ENCODE data around the gene UTRN. TPM values are rescaled to one million over a fixed set of nuclear protein-coding genes. Genes with fewer than 3 reads are reported as not detected.

Gene UTRN
- 132 and 135 TPM in 2 replicates for total RNA-seq

DNA sequence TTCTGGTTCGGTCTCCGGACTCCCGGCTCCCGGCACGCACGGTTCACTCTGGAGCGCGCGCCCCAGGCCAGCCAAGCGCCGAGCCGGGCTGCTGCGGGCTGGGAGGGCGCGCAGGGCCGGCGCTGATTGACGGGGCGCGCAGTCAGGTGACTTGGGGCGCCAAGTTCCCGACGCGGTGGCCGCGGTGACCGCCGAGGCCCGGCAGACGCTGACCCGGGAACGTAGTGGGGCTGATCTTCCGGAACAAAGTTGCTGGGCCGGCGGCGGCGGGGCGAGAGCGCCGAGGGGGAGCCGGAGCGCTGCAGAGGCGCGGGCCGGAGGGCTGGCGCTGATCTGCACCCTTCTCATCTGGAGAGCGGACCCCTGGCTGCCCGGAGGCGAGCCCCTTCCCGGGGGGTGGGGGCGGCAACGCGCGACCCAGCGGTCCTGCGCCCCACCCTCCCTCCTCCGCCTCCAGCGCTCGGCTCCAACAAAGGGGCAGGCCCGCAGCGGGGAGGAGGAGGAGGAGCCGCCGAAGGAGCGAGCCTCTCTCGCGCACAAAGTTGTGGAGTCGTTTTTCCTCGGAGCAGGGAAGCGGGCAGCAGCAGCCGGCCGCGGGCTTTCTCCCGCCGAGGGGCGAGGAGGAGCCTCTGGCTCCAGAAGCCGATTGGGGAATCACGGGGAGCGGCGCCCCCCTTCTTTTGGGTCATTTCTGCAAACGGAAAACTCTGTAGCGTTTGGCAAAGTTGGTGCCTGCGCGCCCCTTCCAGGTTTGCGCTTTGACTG lies at the start of gene UTRN:
UTRN (plus strand) TSS at position 553 of the 765 bp plus-strand sequence. CDS start 6,494 bp downstream, outside the sequence.
- intact Hi-C loops (cut with micrococcal nuclease) = loop anchor here (1.0 to 5.0 kb wide), 9 partner anchors 36 to 298 kb away; partner anchors contain the start of gene SF3B5

DNA sequence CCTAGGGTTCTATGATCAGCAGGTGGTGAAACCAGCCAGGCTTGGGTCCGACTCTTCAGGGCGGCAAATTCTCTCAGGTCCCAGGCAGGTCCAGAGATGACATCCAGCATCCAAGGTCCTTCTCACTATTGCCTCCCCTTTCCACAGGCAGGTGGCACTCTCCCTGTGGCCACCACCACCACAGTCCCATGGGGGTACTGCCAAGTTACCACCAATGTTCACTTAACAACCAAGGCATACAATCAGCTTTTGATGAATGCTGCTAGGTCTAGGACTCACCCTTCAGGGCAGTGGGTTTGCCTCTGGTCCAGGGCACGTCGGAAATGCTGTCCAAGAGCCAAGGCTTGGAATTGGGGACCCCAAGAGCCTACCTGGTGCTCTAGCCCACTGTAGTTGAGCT lies 40.4 kb upstream of the UTRN start:
- intact Hi-C loops (cut with micrococcal nuclease) = no loop called here

GRCh38 chr6:144246988-144247387 lies 38.1 kb upstream of the UTRN start:
- intact Hi-C loops (cut with micrococcal nuclease) = no loop called here

DNA sequence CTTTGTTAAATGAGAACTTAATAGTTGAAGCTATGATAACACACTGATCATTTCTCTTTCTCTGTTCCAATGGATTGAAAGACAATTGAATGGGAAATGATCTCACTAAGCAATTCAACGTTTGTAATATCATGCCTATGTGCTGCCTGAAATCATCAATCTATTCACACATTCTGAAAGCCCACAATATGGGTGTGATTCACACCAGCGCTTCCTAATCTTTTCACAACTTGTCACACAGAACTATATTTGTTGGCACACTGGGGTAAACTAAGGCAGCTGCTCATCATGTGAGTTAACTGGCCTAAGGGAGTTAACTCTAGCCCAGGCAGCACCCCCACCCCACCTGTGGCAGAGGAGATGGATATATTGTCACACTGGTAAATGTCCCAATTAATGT lies 37.1 kb upstream of the UTRN start:
- intact Hi-C loops (cut with micrococcal nuclease) = loop anchor here (2.0 kb wide), 1 partner anchor 37 kb away; the partner anchor contains the start of gene UTRN

DNA sequence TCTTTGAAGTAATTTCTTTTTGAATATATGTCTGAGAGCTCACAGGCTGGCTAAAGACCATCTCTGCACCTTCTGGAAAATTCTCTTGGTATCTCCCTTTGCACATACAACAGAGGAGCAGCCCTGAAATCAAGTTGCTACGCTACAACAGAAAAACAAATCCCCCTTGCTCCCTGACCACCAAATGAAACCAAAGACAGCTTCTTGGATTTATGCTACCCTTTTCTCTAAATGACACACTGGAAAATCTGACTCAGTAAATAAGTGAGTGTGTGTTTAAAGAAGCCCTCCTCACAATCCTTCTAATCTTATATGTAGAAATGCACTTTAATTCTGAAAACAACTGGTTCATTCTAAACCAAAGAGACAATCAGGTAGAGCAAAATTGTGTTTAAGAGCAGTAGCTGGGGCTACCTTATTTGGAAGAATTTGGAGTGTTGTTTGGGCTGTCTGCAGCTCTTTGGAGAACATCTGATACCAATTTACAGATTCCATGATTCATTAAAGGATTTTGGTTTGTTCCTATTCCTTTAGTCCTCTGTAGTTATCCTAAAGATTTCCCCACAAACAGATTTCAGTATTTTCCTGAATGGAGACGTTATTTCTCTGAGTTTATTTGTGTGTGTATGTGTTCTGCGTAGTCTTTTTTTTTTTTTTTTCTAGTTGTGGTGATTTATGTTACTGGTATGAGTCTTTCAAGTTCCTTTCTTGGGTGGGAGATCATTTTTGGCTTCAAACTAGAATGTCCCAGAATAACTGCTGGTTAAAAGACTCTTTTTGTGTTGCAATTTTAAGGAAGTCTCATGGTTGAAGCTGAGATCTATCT lies 36.4 kb upstream of the UTRN start:
- intact Hi-C loops (cut with micrococcal nuclease) = loop anchor here (2.0 kb wide), 1 partner anchor 36 kb away; the partner anchor contains the start of gene UTRN

GRCh38 chr6:144250276-144250675 lies 34.9 kb upstream of the UTRN start:
- intact Hi-C loops (cut with micrococcal nuclease) = no loop called here

DNA sequence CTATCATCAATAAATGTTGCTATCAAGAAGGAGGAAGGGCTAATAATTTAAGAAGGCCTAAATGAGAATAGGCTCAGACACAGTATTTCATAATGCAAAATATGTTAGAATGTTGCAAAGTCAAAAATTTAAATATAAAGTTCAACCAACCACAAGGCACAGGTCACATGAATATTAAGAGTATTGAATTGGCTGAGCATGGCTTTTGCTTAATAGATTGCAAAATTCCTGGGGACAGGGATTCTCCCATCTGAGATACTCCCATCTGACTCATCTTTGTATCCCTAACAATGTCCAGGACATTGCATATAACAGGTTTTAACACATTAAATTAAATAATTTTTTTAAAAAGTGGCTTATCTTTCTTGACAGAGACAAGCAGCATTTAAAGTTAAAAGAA lies 32.9 kb upstream of the UTRN start:
- intact Hi-C loops (cut with micrococcal nuclease) = no loop called here

GRCh38 chr6:144259986-144260385 lies 25.1 kb upstream of the UTRN start:
- intact Hi-C loops (cut with micrococcal nuclease) = no loop called here

DNA sequence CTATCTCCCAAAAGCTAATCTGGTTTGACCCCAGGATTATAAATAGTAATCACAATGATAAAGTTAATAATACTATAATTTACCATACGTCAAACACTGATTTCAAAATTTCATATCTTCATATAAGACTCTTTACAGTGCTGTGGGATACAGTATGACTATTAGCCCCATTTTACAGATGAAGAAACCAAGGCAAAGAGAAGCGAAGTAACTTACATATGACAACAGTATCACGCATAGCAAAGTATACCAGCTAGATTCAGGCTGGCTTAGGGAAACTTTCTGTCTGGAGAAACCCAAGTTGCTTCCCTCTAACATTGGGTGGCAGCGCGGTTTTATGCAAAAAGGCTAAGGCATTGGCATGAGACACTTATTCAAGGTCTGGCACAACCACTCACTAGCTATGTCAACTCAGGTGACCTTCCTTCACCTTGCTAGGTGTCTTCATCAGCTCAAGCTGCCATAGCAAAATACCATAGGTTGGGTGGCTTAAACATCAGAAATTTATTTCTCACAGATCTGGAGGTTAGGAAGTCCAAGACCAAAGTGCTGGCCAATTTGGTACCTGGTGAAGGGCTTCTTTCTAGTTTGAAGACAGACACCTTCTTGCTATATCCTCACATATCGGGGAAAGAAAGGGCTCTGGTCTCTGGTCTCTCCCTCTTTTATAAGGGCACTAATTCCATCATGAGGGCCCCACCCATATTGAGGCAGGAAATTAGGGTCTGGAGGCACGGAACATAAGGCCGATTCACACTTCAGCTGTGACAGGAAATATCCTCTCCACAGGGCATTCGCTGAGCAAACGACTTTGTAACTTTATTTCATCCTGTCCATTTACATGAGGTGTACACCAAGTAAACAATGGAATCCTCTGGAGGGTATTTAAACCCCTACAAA lies 22.4 kb upstream of the UTRN start:
- intact Hi-C loops (cut with micrococcal nuclease) = loop anchor here (1.0 kb wide), 1 partner anchor 220 kb away; no protein-coding TSS in a partner anchor

- intact Hi-C loops (cut with micrococcal nuclease) = no loop called here
These were observed 21.3 kb upstream of the UTRN start for GRCh38 chr6:144263786-144264185.

DNA sequence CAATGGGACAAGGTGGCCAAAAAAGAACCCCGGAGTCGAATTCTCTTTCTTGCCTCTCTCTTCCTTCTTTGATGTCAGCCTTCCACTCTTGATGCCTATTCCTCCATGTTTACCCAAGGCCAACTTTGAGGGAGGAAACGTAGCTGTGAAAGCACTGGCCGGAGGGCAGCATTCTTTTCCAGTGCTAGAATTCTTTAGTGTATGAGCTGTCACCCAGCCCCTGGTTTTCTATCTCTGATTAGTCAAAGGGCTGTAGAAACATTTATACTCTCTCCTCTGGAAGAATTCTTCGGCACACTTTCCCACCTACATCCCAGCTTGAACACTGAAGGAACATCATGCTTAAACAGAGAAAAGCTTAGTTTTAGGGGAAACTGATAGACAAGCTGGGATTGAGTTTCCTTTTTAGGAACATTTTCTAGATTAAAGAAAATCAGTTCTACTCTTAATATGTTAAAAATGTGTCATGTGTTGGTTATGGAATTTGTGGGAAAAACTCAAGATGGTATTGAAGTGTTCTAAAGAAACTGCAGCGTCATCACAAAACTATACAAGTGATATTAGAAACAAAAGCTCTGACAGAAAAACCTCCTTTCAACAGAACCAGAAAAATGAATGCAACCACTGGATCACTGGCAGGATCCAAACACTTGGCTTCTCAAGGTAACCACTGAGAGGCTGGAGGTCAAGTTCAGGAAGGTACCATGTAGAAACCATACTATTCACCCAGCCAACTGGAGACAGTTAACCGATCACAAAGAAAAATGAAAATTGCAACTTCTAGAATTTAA lies 20.7 kb upstream of the UTRN start:
- intact Hi-C loops (cut with micrococcal nuclease) = no loop called here

DNA sequence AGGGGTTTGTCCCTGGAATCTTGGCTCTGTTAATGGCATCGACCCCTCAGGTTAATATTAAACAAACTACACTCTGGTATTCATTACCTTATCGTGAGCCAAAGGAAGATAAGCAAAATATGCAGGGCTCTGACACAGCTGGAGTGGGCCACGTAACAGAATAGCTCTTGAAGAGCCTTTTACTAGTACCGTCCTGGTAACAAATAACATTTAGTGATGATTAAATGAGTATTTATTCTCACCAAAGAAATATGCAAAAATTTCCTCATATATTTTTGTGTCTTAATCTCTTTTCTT lies 20.1 kb upstream of the UTRN start:
- intact Hi-C loops (cut with micrococcal nuclease) = no loop called here

DNA sequence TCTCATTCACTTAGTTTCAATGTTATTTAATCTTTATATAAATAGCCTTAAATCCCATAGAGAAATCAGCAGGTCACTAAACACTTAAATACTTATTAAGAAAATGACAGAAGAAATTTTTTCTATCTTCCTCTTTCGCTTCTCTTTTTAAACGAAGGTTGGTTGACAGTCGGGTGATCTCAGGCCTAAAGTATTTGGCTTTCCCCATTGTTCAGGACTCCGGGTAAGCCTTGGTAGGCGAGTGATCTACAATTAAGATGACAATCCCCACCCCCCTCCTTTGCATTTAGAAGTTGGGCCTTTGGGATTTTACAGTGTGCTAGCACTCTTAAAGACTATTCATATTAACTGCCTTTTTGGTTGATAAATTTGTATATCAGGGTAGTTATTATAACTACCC lies 19.7 kb upstream of the UTRN start:
- intact Hi-C loops (cut with micrococcal nuclease) = no loop called here

DNA sequence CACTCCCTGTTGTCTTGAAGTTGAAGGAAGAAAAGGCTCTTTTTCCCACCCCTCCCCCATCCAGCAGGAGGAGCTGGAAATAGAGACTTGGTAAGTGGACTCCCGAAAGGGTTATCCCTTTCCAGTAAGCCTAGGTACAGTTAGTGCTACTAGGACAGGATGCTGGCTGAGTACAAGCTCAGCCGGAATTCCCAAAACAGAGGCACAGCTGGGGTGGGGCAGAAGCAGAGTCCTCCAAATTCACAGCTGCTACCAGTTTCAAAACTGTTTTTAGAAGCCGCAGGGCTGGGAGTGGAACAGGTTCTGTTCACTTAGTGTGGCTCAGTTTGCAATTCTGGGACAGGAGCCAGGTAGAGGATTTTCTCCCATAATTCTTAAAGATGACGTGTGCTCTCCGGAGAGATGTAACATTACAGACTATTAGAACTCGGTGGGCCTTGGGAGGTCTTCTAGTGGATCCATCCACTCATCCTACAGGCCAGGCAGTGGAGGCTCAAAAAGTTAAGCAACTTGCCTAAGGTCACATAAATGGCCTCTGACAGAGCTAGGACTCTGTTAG lies 19.0 kb upstream of the UTRN start:
- intact Hi-C loops (cut with micrococcal nuclease) = no loop called here

GRCh38 chr6:144268794-144269349 lies 16.3 kb upstream of the UTRN start:
- intact Hi-C loops (cut with micrococcal nuclease) = no loop called here

DNA sequence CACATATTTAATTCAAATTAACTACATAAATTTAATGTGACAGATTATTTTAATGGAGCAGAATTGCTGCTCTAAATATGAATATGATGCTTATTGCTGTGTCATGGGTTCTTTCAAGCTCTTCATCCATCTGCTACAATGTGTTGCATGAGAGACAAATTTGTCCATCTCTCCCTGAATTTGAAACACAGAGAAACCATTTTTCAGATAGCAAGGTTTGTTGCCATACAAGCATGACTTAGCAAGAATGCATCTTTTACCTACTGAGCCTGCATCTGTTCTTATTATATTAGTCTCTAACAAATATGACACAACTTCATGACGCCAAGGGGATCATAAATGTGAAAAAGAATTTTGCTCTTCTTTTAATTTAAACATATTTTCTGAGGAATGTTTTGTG lies 8.0 kb upstream of the UTRN start:
- intact Hi-C loops (cut with micrococcal nuclease) = no loop called here

DNA sequence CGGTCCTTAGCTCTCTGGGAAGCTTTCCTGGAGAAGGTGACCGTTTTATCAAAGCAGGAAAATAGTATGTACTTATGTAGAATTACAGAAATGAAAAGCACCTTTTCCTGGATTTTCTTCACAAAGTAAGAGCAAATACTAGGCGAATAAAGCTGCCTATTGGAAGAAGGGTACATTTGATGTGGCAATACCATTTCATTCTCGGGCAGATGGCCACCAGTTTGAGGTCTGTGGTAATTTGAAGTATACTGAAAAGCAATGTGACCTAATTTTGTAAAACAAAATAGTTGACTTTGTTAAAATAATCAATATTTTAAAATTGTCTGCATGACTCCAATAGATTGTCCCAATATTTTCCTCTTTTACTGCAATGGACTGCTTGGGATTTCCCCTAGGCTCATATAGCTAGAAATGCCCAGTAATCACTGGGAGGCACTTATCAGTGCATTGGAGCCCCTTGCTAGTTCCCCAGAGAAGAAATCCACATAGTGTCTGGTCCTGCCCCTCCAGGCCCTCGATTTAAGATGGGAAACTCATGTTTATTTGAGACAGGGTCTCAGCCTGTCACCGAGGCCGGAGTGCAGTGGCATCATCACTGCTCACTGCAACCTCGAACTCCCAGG lies 7.4 kb upstream of the UTRN start:
- intact Hi-C loops (cut with micrococcal nuclease) = no loop called here

GRCh38 chr6:144278659-144279314 lies 6.3 kb upstream of the UTRN start:
- intact Hi-C loops (cut with micrococcal nuclease) = no loop called here
